Lower leg skin (tissue), 3 donors: ENCODE results near the gene EYA2.

Experiments used
- POLR2A ChIP-seq, 2 donors: fragments of 450-650 bp; IDR thresholded peaks; one replicate each; pipeline ENCODE4 v1.6.1; 2016 to 2017; ENCODE audit warnings: antibody characterized with exemption in 2 of 2, mild to moderate bottlenecking in 1 of 2, moderate library complexity in 1 of 2
- TF ChIP-seq, protein P1 (sequence below), 3 donors: fragments of 450-650 bp; IDR thresholded peaks; one replicate each; pipeline ENCODE4 v1.5.1; 2016; ENCODE audit warnings: antibody characterized with exemption in 3 of 3, mild to moderate bottlenecking in 3 of 3, moderate library complexity in 2 of 3

DNA sequence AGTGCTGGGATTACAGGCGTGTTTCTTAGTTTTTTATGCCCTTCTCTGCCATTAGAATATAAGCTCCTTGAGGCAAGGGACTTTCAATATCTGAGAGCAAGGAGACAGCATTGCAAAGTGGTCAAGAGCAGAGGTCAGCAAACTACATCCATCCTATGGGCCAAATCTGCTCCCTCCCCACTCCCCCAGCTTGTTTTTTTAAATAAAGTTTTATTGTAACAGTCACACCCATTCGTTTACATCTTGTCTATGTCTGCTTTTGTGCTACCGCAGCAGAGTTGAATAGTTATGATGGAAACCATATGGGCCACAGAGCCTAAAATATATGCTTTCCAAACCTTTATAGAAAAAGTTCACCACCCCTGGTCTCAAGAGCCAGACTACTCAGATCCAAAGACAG, 227.9 kb downstream of the EYA2 start:
- TF ChIP-seq, protein P1, sequence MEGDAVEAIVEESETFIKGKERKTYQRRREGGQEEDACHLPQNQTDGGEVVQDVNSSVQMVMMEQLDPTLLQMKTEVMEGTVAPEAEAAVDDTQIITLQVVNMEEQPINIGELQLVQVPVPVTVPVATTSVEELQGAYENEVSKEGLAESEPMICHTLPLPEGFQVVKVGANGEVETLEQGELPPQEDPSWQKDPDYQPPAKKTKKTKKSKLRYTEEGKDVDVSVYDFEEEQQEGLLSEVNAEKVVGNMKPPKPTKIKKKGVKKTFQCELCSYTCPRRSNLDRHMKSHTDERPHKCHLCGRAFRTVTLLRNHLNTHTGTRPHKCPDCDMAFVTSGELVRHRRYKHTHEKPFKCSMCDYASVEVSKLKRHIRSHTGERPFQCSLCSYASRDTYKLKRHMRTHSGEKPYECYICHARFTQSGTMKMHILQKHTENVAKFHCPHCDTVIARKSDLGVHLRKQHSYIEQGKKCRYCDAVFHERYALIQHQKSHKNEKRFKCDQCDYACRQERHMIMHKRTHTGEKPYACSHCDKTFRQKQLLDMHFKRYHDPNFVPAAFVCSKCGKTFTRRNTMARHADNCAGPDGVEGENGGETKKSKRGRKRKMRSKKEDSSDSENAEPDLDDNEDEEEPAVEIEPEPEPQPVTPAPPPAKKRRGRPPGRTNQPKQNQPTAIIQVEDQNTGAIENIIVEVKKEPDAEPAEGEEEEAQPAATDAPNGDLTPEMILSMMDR (IDR thresholded peaks at IDR 0.05), result no peak
- no peak for TF ChIP-seq POLR2A (IDR thresholded peaks at IDR 0.05)
